Measurements from ENCODE around the gene MYL9.
"Not testable (repeated sequence)": the region's sequence is repeated elsewhere in the genome, so short reads cannot be mapped to it uniquely, and the experiment has no call there.

MYL9 gene

GRCh38 chr20:36549628-36549941 is 8.3 kb downstream of the MYL9 start:
- no peak for DNase-seq (ENCODE audit: low spot score)

DNA sequence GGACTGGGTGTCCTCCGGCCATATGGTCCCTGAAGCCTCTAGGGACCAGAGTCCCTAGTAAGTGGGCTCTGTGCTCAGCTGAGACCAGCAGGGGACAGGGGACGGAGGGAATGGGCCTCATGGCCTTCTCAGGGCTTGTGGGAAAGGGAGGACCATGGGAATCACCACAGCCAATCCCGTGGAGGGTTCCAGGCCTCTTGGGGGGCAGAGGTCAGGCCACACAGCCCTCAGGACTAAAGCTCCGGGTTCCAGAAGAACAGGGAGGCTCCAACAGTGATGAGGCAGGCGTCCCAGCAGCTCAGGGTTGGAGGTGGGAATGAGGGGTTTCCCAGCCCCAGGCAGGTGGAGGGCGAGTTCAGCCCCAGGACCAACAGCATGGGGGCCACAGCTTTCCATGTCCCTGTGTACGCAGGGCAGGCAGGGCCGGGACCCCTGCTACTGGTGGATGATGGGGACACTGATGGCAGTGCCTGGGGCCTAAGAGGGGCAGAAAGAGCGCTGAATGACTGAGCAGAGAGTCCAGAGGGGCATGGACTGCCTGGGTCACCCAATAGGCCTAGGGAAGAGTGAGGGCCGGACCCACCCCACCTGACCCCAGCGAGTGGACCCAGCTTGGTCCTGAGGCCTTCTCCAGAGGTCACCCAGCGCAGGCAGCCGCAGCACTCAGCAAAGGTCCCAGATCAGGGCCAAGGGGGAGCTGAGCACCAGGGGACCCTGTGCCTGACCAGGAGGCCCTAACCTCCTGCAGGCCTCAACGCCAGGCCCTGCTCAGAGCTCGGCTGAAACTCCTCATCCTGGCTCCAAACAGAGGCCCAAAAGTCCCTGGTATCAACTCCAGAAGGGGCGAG is 8.8 kb downstream of the MYL9 start:
- no peak for DNase-seq (ENCODE audit: low spot score)

- peak; percentile 68 for DNase-seq (ENCODE audit: low spot score)
Measured at GRCh38 chr20:36550790-36551299, 9.5 kb downstream of the MYL9 start.

DNA sequence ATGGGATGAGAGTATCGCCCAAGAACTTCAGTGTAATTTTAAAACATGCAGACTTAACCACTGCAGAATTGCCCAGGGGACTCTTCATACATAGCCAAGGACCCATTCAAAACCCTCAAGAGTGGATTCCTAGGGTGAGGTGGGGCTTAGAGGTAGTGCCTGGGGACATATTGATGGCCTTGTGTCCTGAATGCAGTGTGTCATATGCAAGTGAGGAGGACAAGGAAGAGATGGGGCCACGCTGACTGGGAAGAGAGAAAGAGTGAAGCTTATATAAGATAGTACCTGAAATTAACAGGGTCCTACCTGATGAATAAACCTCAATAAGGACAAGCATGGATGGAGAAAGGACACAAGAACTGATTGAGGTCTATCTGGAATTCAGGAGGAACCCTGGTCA is 13.9 kb downstream of the MYL9 start:
- DNase-seq (ENCODE audit: low spot score), result no peak

DNA sequence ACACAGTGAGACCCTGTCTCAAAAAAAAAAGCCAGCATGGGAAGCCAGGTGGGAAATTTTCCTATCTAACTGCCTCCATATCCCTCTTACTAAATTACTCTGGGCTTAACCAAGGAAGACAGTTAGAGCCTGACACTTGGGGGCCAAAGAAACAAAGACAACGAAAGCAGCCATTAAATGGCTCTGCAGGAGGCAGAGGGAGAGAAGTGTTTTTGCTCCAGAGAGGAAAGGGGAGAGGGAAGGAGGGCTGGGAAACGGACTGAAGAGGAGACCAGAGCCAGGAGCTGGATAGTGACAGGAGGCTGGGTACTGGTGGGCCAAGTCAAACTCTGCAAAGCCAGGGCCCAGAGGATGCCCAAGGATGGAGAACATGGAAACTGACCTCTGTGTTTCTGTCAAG is 21.4 kb downstream of the MYL9 start:
- DNase-seq (ENCODE audit: low spot score), result no peak

GRCh38 chr20:36563374-36563773 is 22.1 kb downstream of the MYL9 start:
- no peak for DNase-seq (ENCODE audit: low spot score)

DNA sequence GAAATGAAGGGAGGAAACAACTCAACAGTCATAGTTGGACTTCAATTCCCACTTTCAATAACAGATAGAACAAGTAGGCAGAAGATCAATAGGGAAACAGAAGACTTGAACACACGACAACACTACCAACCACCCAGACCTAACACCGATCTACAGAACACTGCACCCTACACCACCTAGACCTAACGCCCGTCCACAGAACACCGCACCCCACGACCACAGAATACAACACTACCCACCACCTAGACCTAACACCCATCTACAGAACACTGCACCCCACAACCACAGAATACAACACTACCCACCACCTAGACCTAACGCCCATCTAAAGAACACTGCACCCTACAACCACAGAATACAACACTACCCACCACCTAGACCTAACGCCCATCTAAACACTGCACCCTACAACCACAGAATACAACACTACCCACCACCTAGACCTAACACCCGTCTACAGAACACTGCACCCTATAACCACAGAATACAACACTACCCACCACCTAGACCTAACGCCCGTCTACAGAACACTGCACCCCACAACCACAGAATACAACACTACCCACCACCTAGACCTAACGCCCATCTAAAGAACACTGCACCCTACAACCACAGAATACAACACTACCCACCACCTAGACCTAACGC is 22.9 kb downstream of the MYL9 start:
- DNase-seq (ENCODE audit: low spot score), result not testable (repeated sequence)

- not testable (repeated sequence) for DNase-seq (ENCODE audit: low spot score)
Measured at GRCh38 chr20:36564726-36565121, 23.4 kb downstream of the MYL9 start.

DNA sequence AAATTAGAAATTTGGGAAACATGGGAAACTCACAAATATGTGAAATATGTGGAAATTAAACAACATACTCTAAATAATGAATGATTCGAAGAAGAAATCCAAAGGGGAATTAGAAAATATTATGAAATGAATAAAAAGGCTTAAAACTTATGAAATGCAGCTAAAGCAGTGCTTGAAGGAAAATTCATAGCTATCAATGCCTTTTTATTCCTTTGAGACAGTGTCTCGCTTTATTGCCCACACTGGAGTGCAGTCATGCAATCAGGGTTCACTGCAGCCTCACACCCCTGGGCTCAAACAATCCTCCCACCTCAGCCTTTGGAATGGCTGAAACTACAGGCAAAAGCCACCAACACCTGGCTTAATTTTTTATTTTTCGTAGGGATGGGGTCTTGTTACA is 24.2 kb downstream of the MYL9 start:
- no peak for DNase-seq (ENCODE audit: low spot score)

DNA sequence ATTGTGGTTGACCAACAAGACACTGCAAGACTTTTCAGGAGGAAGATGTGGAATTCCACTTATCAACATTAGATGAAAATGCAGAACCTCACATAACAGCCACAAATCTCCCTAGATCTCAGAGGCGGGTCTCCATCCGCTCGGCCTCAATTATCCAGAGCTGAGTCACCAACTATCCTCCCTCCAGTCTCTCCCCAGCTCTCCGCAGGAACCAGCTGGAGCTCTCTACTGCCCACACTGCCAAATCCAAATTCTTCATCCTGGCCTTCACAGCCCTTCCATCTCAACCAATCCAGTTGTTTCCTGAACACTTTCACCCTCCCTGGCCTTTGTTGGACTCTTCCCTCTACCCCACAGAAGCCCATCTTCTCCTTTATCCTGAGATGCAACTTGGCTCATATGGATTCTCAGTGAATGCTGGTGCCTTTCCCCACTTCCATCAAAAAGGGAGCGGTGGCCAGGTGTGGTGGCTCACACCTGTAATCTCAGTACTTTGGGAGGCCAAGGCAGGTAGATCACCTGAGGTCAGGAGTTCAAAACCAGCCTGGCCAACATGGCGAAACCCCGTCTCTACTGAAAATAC is 28.6 kb downstream of the MYL9 start:
- DNase-seq (ENCODE audit: low spot score), result peak; percentile 77

DNA sequence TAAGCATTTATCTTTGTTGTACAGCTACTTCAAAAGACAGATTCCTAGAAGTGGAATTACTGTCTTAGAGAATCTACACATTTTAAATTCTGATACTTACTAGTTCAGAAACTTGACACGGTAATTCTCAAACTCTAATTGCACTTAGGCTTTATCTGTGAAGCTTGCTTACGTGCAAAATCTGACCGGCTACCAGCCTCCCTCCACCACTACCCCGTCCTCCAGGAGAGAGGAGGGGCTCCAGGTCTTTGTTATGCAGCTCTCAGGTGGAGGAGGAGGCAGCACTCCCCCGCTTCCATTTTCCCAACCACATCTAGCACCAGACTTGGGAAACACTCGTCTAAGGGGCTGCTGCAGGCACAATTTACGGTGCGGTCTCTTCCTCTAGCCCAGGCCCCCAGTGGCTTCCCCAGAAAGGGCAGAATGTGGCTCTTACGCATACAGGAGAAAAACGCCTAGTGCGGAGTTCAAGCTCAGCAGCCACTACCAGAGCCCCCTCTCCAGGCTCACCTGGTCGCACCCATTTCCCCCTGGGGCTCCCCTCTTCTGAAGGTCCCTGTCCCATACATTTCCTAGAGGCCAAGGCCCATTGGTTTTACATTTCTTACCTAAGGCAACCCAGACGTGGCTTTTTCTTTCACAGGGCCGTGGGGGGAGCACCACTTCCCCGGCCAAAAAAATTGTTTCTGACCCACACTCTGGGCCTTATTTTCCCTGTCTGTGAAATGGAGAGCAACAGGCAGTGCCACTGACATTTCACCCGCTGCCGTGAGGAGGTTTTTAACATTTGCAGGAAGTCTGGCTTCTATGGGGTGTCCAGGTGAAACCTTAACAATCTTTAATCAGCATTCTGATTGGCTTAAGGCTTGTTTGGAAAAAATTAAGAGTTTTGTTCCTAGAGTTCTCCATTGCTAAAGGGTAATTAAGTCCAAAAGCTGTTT is 30.5 kb downstream of the MYL9 start:
- DNase-seq (ENCODE audit: low spot score), result no peak

DNA sequence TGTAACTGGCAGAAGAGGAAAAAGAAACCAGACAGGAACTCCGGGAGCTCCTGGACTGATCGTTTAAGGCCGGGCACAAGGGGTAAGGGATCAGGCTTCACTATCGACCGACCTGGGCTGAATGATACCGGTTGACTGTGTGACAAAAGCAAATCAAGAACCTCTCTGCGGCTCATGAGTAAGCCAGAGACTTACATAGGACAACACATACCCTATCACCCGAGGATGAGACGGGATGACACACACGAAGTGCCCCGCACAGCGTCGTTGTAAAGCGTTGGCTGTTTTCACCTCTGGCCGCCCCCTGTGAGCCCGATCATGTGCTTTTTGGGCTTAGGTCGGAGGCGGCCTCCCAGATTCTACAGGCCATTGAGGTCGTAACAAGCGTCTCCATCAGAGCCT is 31.4 kb downstream of the MYL9 start:
- no peak for DNase-seq (ENCODE audit: low spot score)

DNA sequence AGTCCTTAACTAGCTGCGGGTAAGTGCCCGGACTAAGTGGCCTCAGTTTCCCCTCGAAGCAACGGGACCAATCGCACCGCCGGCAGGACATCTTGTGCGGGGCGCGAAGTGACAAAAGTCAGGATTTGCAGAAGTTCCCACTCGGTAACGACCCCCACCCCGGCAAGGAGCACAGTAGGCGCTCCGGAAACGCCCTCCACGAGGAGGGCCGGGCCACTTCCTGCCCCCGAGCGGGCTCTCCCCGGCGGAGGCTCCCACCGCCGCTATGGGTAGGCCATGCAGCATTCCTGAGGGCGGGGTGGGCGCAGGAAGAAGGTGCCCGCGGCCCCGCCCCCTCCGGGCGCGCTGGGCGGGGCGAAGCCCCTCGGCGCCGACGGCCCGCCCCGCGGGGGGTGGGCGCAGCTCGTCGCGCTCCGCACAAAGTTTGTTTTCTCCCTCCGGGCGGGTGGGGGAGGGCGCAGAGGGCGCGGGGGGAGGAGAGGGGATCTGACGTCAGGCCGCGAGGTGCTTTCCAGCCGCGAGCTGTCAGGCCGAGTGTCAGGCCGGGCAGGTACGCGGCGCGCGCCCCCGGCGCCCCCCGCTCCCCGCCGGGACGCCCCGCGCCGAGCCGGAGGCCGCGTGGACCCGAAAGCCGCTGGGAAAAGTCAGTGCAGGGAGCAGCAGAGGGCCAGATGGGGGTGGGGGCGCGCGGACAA is 31.9 kb downstream of the MYL9 start, which contains the start of gene TGIF2:
Gene TGIF2 (plus strand): TSS at position 495 of the 695 bp plus-strand sequence. CDS start 5,178 bp downstream, outside the sequence.
- peak; percentile 89 for DNase-seq (ENCODE audit: low spot score)

DNA sequence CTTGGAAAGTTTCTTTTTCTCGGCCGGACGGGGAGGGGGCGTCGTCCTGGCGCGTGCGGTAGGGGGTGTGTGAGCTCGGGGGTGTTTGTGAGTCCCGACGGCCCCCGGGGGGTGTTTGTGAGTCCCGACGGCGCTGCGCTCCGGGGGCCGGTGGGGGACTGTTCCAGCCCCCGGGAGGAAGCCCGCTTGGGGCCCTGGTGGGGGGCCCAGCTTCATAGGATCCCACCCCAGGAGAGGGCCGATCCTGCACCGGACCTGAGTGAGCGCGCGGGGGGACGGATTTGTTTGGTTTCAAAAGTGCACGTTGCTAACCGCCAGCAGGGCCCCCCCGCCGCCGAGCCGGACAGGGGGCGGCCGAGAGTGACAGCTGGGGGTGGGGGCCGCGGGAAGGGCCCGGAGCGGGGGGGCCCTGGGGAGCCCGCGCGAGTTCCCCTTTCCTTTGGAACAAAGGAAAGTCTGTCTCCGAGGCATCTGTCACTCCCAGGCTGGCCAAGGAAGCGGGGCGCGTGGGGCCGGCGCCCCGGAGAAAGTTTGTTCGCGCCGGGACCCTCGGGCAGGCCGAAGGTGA is 32.6 kb downstream of the MYL9 start:
- no peak for DNase-seq (ENCODE audit: low spot score)

GRCh38 chr20:36574366-36575135 is 33.2 kb downstream of the MYL9 start:
- DNase-seq (ENCODE audit: low spot score), result peak; percentile 75

DNA sequence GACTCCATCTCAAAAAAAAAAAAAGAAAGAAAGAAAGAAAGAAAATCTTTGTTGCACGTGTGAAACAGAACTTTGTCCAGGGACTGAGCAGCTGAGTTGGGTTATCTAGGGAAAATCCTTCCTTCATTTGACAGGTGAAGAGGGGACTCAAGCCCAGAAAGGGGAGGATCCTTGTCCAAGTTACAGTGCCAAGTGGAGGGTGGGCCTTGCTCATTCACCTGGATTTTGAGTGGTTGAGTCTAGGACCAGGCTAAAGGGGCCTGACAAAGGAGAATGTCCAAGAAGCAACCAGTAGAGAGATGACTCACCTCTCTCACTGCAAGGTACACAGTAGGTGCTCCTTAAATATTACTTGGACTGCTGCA is 34.7 kb downstream of the MYL9 start:
- no peak for DNase-seq (ENCODE audit: low spot score)

GRCh38 chr20:36578356-36579041 is 37.2 kb downstream of the MYL9 start:
- DNase-seq (ENCODE audit: low spot score), result no peak

GRCh38 chr20:36579996-36580545 is 38.8 kb downstream of the MYL9 start:
- DNase-seq (ENCODE audit: low spot score), result no peak

DNA sequence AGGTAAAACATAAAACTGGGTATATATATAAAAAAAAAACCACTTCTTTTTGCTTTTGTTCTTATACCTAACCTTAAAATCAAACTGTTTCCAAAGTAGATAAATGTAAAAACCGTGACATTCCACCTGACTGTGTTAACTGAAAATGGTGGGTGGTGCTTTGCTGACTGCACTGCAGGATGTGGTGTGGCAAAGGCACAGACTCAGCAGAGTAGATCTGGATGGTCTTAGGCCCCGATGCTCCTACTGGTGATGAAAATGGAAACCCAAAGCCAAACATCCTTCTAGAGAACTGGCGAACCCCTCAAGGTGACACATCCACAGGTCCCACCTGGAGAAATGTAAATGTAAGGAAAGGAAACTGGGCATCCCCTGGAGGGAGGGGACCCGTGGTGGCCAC is 41.0 kb downstream of the MYL9 start:
- no peak for DNase-seq (ENCODE audit: low spot score)
